ENCODE data around the gene CCS. TPM values are rescaled to one million over a fixed set of nuclear protein-coding genes. Genes with fewer than 3 reads are reported as not detected.
"Not testable (repeated sequence)": the region's sequence is repeated elsewhere in the genome, so short reads cannot be mapped to it uniquely, and the experiment has no call there.

The CCS gene
- 40.5 TPM for total RNA-seq
- long read RNA-seq, transcript CCS-208 (8 exons, 1,430 nt) = major isoform, 16 of 37 reads
- long read RNA-seq, transcript CCS-205 (7 exons, 1,196 nt) = minor isoform, 5 of 37 reads
- long read RNA-seq, partial matches to known transcripts = 10 of 37 reads
- long read RNA-seq, other reads (novel, unspliced or antisense) = 5 of 37 reads

- Histone ChIP-seq H3K27me3 (ENCODE audit: low read depth) (no peaks in the 10 kb centered on the region), H3K4me3 (peak within 1 kb of the TSS; percentile 67), H3K27ac (peak within 1 kb of the TSS; percentile 73), H3K36me3 (no peaks in the 10 kb centered on the region), H3K9me3 (no peaks in the 10 kb centered on the region), H3K4me1 (peaks cover 33% of the 10 kb centered on the region)
- intact Hi-C loops (cut with DNase I) = no loop called here
- peak; percentile 72 for TF ChIP-seq CTCF (IDR thresholded peaks at IDR 0.05)
- DNase-seq (peak; percentile 100), ATAC-seq (peak; percentile 98 to 99)
These were observed at the start of gene CCS, which contains the start of gene CCDC87 for GRCh38 chr11:66592457-66593302. Gene CCS, plus strand, starts transcription at chr11:66593185. Its CDS starts 77 bp downstream, at chr11:66593262. Gene CCDC87, minus strand, starts transcription at chr11:66593063. Its CDS starts 48 bp downstream, at chr11:66593015.

- H3K27ac ChIP-seq = peak overlapping the region; percentile 70
- H3K4me1 ChIP-seq = peaks cover 39% of the 10 kb centered on the region
- peaks cover 48% of the 10 kb centered on the region for H3K36me3 ChIP-seq
- peak; percentile 66 for DNase-seq
- peak; percentile 53 for TF ChIP-seq CTCF (IDR thresholded peaks at IDR 0.05)
- ATAC-seq = no peak
- H3K4me3 ChIP-seq = peak overlapping the region; percentile 17
- no peaks in the 10 kb centered on the region for H3K9me3 ChIP-seq
- intact Hi-C loops (cut with DNase I) = no loop called here
- no peaks in the 10 kb centered on the region for H3K27me3 ChIP-seq (ENCODE audit: low read depth)
These were observed 49.5 kb upstream of the CCS start for GRCh38 chr11:66543263-66544107.

GRCh38 chr11:66544952-66545351 lies 48.0 kb upstream of the CCS start:
- intact Hi-C loops (cut with DNase I) = not testable (repeated sequence)
- H3K27ac ChIP-seq = peak overlapping the region; percentile 91

GRCh38 chr11:66545701-66546367 lies 47.2 kb upstream of the CCS start, which contains the start of gene ZDHHC24:
Gene ZDHHC24, minus strand, starts transcription at chr11:66546048. Its CDS starts 45 bp downstream, at chr11:66546003.
- peak; percentile 97 to 98 for ATAC-seq
- Histone ChIP-seq H3K36me3 (peaks cover 26% of the 10 kb centered on the region), H3K27me3 (ENCODE audit: low read depth) (no peaks in the 10 kb centered on the region), H3K9me3 (no peaks in the 10 kb centered on the region), H3K4me3 (peak within 1 kb of the TSS; percentile 81), H3K4me1 (peaks cover 39% of the 10 kb centered on the region), H3K27ac (peak within 1 kb of the TSS; percentile 91)
- no peak for TF ChIP-seq CTCF (IDR thresholded peaks at IDR 0.05)
- peak; percentile 99 for DNase-seq
- intact Hi-C loops (cut with DNase I) = no loop called here

More at GRCh38 chr11:66544952-66545351, 48.0 kb upstream of the CCS start:
- not testable (repeated sequence) for H3K9me3 ChIP-seq; DNase-seq; ATAC-seq; H3K27me3 ChIP-seq (ENCODE audit: low read depth)
- Histone ChIP-seq H3K36me3 (peaks cover 33% of the 10 kb centered on the region), H3K4me1 (peaks cover 39% of the 10 kb centered on the region), H3K4me3 (peak overlapping the region; percentile 81)

- peaks cover 39% of the 10 kb centered on the region for H3K4me1 ChIP-seq
- peak within 1 kb of the TSS; percentile 91 for H3K27ac ChIP-seq
- peak in 1 of 2 donors; percentile 8 for ATAC-seq
These were observed 46.5 kb upstream of the CCS start, which contains the start of gene ACTN3 for GRCh38 chr11:66546368-66546965. Gene ACTN3, plus strand, starts transcription at chr11:66546903. Its CDS starts 35 bp downstream, at chr11:66546938.

More at GRCh38 chr11:66546368-66546965, 46.5 kb upstream of the CCS start, which contains the start of gene ACTN3:
- Histone ChIP-seq H3K36me3 (peaks cover 20% of the 10 kb centered on the region), H3K4me3 (peak within 1 kb of the TSS; percentile 81), H3K27me3 (ENCODE audit: low read depth) (no peaks in the 10 kb centered on the region), H3K9me3 (no peaks in the 10 kb centered on the region)
- TF ChIP-seq CTCF (IDR thresholded peaks at IDR 0.05) = no peak
- DNase-seq = no peak
- intact Hi-C loops (cut with DNase I) = no loop called here
